Astrocyte of the cerebellum (primary cell): Measurements from ENCODE around the gene KCND1.

Source experiments
- DNase-seq: peaks from one replicate; pipeline ENCODE4 v3.0.0-alpha.2; 2011; ENCODE audit warnings: low read depth
- H3K4me3 ChIP-seq: 2 replicates; pipeline ENCODE4 v1.5.1; 2011; ENCODE audit warnings: mild to moderate bottlenecking, low read depth, low read length, moderate library complexity
- in situ Hi-C: cut with HindIII; loops from 2 replicates; pipeline ENCODE4 v1.10.0; 2017; ENCODE audit warnings: low sequenced_read_pairs
- TF ChIP-seq, protein P1 (sequence below): IDR thresholded peaks from 2 replicates; pipeline ENCODE4 v1.5.1; 2012; ENCODE audit warnings: low read length, low read depth, moderate library complexity, mild to moderate bottlenecking; ENCODE audit errors: missing control alignments

The KCND1 gene

DNA sequence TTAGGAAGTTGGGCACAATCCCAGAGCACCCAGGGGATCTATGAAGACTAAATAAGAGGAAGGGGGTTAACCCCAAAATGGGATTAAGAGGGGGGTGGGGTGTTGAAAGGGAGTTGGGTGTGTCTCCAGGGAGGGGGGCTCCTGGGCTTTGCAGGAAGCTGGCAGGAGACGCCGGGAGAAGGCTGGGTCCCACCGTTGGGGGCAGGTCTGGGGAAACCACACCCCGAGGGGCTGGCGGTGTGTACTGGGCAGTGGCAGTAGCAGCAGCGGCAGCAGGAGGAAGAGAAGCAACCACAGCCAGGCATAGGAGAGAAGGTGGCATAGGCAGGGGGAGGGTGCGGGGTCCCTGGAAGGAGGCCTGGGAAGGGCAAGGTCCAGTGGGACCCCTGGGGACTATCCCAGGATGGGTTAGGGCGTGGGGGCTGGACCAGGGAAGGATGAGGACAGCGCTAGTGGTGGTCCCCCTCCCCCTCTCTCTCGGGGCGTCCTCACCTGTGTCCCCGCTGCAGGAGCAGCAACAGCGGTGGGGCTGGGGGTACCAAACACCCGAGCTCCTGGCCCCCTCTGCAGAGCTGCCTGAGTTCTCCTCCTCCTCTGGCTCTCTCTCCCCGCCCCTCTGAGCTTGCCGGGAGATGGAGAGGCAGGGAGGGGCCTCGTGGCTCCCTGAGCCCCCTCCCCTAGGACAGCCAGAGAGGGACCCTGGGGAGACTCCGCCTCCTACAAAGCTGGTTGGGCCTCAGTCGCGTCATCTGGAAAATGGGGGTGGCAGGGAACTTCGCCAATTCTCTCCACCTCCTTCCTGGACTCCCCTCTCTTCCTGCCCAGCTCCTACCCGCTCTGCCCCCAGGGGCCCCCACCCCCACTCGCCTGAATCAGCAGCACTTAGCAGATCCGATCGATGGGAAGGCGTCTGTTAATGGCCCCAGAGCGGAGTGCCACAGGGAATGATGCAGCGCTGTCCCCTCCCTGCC lies at the start of gene KCND1:
Gene KCND1, minus strand, starts transcription at position 596 of the 971 bp plus-strand sequence. CDS start 1,573 bp downstream, outside the sequence.
- TF ChIP-seq, protein P1, sequence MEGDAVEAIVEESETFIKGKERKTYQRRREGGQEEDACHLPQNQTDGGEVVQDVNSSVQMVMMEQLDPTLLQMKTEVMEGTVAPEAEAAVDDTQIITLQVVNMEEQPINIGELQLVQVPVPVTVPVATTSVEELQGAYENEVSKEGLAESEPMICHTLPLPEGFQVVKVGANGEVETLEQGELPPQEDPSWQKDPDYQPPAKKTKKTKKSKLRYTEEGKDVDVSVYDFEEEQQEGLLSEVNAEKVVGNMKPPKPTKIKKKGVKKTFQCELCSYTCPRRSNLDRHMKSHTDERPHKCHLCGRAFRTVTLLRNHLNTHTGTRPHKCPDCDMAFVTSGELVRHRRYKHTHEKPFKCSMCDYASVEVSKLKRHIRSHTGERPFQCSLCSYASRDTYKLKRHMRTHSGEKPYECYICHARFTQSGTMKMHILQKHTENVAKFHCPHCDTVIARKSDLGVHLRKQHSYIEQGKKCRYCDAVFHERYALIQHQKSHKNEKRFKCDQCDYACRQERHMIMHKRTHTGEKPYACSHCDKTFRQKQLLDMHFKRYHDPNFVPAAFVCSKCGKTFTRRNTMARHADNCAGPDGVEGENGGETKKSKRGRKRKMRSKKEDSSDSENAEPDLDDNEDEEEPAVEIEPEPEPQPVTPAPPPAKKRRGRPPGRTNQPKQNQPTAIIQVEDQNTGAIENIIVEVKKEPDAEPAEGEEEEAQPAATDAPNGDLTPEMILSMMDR, result no peak
- DNase-seq, result no peak
- in situ Hi-C loops, result no loop called here
- H3K4me3 ChIP-seq, result peak within 1 kb of the TSS; percentile 37

DNA sequence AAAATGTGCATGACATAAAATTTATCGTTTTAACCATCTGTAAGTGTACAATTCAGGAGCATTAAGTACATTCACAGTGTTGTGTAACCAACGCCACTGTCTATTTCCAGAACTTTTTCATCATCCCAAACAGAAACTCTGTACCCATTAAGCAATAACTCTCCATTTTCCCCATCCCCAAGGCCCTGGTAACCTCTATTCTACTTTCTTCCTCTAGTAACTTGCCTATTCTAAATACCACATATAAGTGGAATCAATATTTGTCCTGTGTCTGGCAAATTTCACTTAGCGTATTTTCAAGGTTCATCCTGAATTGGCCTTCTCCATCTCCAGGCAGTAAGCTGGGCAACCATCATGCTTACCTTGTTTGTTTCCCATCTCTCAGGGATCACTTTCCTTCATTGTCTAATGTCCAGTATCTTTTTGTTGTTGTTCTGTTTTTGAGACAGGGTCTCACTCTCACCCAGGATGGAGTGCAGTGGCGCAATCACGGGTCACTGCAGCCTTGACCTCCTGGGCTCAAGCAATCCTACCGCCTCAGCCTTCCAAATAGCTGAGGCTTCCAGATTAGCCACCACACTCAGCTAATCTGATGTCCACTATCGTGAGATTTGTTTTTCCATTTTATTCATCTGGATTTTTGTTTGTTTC lies 48.1 kb upstream of the KCND1 start:
- in situ Hi-C loops, result no loop called here
- no peak overlapping the region for H3K4me3 ChIP-seq
- TF ChIP-seq, protein P1, result no peak
- DNase-seq, result no peak

DNA sequence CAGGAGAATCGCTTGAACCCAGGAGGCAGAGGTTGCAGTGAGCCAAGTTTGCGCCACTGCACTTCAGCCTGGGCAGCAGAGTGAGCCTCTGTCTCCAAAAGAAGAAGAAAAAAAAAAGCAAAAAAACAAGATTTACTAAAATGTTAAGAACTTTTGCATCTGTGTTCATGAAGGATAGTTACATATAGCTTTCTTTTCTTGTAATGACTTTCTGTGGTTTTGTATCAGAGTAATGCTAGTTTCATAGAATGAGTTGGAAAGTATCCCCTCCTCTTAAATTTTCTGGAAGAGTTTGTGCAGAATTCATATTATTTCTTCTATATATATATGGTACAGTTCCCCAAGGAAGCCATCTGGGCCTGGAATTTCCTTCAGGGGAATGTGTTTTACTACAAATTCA lies 47.4 kb upstream of the KCND1 start:
- TF ChIP-seq, protein P1, result no peak
- H3K4me3 ChIP-seq, result no peak overlapping the region
- in situ Hi-C loops, result no loop called here
- no peak for DNase-seq

DNA sequence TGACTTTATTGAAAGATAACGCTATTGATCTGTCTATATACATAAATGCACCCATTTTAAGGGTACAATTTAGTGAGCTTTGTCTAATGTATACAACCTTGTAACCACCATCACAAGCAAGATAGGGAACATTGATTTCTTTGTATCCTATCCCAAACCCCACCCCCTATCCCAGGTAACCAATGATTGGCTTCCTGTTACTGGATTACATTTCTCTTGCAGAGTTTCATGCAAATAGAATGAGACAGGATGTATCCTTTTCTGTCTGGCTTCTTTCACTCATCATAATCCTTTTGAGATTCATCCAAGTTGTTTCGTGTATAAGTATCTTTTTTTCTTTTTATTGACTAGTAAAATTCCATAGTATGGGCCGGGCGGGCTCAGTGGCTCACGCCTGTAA lies 32.1 kb upstream of the KCND1 start:
- TF ChIP-seq, protein P1, result no peak
- DNase-seq, result no peak
- H3K4me3 ChIP-seq, result no peak overlapping the region
- in situ Hi-C loops, result no loop called here

DNA sequence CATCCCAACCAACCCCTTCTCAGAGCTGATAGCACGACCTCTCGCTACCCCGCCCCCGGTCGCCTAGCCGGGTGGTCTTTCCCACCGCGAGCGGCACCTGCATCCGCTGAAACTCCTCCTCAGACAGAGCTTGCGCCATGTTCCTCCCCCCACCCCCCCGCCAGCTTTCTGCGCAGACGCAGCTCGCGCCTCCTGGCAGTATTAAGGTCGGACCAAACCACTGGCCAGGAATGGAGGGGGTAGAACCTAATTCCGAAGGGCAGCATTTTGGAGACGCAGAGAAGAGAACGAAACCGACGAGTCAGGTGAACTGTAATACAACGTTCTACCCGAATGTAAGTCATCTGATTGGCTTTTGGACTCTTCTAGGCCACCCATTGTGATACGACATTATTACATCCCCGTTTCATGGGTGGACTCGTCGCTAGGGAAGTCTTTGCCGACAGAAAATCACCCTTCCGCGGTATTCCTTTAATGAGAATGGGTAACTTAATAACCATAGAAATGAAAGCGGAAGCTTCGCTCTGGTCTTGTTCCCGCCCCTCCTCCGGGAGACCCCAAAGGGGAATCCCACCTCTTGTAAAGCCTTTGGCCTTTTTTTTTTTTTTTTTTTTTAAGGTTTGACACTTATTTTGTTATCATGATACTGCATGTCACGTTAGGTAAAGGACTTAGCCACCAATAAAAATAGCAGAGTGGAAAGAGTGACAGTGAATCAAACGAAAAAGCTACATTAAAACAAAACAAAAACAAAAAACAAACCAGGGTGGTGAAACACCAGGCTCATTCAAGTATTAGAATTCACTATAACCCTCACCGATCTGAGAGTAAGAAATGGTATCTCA lies 30.7 kb upstream of the KCND1 start, which contains the start of gene GRIPAP1:
Gene GRIPAP1, minus strand, starts transcription at position 174 of the 845 bp plus-strand sequence. Its CDS starts 35 bp downstream, at position 139.
- TF ChIP-seq, protein P1, result no peak
- peak; percentile 86 for DNase-seq
- H3K4me3 ChIP-seq, result peak within 1 kb of the TSS; percentile 80
- in situ Hi-C loops, result no loop called here

DNA sequence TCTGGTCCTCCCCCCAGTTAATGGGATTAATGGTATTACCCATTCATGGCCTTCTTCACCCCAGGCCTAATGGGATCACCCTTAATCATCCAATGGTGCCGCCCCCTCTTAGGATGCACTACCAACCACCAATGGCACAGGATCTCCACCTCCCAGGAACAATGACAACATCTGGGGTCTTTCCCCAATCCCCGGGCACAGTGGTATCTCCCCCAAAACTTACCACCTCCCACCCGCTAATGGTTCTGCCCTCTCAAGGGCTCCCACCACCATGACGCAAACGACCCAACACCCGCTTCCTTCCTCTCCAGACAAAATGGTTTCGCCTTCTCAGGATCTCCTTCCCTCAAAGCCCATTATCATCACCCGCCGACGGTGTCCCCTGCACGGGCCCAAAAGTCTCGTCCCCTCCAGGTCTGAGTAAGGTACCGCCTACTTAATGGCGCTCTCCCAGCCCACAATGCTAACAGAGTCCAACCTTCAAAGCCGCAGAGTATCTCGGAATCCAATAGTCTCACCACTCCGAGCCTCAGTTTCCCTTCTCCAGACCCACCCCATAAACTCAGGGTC lies 30.0 kb upstream of the KCND1 start:
- DNase-seq, result no peak
- in situ Hi-C loops, result no loop called here
- peak overlapping the region; percentile 80 for H3K4me3 ChIP-seq
- TF ChIP-seq, protein P1, result no peak
